HG03378 (cell line): ENCODE results near the gene CACTIN.
"Not testable (repeated sequence)": the region's sequence is repeated elsewhere in the genome, so short reads cannot be mapped to it uniquely, and the experiment has no call there.

Experiments used
- ATAC-seq: cut with Tn5 transposase; IDR thresholded peaks from one replicate; pipeline ENCODE4 v1.9.1; 2021; ENCODE audit warnings: mild to moderate bottlenecking, moderate library complexity; ENCODE audit not compliant: unreplicated experiment

Gene CACTIN

GRCh38 chr19:3595521-3596061 is 31.0 kb downstream of the CACTIN start:
- no peak for ATAC-seq

GRCh38 chr19:3593156-3593555 is 33.4 kb downstream of the CACTIN start:
- no peak for ATAC-seq

DNA sequence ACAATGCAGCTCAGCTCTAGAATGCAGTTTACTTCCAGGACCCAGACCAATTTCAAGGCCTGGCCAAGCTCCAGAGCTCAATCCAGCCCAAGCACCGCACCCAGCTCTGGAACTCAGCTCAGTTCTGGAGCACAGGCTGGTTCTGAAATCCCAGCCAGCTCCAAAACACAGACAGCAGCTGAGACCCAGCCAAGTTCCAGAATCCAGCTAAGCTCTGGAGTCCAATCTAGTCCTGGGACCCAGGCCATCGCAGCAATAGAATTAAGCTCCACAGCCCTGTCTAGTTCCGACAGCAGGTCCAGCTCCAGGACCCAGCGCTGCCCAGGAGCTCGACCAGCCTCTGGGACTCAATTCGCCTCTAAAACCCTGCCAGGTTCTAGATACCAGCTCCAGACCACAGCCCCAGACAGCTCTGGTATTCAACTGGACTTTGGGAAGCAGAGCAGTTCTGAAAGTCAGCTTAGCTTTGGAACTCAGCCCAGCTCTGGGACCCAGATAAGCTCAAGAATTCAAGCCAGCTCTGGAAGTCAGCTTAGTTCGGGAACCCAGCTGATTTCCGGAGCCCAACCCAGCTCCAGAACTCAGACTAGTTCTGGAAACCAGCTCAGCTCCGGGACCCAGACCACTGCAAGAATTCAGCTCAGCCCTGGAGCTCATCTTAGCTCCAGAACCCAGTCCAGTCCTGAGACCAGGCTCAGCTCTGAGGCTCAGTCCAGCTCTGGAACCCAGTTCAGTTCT is 34.5 kb downstream of the CACTIN start:
- no peak for ATAC-seq

DNA sequence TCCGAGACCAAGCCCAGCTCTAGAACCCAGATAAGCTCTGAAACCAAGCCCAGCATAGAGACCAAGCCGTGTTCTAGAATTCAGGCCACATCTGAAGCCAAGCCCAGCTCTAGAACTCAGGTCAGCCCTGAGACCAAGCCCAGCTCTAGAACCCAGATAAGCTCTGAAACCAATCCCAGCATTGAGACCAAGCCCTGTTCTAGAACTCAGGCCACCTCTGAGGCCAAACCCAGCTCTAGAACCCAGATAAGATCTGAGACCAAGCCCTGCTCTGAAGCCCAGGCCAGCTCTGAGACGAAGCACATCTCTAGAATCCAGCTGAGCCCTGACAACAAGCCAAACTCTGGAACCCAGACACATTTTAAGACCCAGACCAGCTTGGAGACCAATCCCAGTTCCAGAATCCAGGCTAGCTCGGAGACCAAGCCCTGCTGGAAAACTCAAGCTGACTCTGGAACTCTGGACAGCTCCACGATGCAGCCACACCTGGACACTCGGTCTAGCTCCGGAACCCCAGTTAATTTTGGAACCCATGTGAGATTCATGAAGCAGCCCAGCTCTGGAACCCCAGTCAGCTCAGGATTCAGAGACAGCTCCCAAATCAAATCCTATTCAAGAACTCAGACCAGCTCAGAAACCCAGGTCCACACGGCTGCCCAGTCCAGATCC is 35.5 kb downstream of the CACTIN start:
- ATAC-seq, result no peak

DNA sequence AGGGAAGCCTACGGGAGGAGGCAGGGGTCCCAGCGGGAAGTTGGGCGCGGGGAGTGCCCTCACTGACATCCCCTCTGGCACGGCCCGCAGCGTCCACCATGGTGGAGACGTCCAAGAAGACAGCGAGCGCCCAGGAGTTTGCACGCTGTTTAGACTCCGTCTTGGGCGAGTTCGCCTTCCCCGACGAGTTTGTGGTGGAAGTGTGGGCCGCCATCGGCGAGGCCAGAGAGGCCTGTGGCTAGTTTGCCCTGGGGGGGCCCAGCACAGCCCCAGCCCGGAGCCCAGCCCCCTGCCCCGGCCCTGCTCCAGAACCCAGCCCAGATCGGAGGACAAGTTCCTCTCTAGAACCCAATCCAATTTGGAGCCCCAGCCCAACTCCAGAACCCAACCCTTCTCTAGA is 36.6 kb downstream of the CACTIN start:
- ATAC-seq, result no peak

GRCh38 chr19:3589439-3589838 is 37.2 kb downstream of the CACTIN start:
- ATAC-seq, result no peak

GRCh38 chr19:3586707-3587346 is 39.8 kb downstream of the CACTIN start:
- no peak for ATAC-seq

DNA sequence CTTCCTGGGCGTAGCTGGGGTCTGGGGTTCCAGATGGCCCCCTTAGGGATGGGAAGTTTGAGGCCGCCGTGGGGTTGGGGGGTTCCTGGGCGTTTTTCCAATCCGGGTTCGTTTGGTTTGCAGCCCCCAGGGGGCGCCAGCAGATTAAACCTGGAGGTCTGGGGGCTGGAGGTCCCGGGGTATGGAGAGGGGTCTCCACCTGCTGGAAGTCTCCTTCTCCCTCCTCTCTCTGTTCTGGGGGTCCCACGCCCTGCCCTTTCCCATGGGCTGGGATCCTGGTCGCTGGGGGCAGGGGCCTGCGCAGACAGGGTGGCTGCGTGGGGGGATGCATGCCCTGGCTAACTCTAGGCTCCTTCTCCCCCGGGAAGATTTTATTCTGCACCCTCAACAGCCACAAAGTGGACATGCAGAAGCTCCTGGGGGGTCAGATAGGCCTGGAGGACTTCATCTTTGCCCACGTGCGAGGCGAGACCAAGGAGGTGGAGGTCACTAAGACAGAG is 40.4 kb downstream of the CACTIN start:
- no peak for ATAC-seq

GRCh38 chr19:3585301-3586126 is 41.1 kb downstream of the CACTIN start, which contains the start of gene GIPC3:
TSS of gene GIPC3 (plus strand) at chr19:3585478. CDS start at chr19:3585598, 120 bp downstream.
- no peak for ATAC-seq

DNA sequence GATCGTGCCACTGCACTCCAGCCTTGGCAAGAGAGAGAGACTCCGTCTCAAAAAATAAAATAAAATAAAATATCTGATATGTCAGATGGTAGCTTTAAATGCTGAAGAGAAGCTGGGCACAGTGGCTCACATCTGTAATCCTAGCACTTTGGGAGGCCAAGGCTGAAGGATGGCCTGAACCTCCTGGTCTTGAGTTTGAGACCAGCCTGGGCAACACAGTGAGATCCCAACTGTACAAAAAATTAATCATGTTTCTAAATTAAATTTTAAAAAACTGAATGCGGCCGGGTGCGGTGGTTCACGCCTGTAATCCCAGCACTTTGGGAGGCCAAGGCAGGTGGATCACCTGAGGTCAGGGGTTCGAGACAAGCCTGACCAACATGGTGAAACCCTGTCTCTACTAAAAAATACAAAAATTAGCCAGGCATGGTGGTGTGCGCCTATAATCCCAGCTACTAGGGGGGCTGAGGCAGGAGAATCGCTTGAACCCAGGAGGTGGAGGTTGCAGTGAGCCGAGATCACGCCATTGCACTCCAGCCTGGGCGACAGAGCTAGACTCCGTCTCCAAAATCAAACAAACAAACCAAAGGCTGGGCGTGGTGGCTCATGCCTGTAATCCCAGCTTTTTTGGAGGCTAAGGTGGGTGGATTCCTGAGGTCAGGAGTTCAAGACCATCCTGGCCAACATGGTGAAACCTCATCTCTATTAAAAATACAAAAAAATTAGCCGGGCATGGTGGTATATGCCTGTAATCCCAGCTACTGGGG is 42.4 kb downstream of the CACTIN start:
- not testable (repeated sequence) for ATAC-seq

DNA sequence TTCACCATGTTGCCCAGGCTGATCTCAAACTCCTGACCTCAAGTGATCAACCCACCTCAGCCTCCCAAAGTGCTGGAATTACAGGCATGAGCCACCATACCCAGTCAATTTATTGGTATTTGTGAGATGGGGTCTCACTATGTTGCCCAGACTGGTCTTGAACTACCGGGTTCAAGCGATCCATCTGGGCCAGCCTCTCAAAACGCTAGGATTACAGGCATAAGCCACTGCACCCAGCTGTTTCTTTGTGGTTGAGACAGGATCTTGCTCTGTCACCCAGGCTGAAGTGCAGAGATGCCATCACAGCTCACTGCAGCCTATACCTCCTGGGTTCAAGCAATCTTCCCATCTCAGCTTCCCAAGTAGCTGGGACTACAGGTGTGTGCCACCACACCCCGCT is 44.8 kb downstream of the CACTIN start:
- not testable (repeated sequence) for ATAC-seq

DNA sequence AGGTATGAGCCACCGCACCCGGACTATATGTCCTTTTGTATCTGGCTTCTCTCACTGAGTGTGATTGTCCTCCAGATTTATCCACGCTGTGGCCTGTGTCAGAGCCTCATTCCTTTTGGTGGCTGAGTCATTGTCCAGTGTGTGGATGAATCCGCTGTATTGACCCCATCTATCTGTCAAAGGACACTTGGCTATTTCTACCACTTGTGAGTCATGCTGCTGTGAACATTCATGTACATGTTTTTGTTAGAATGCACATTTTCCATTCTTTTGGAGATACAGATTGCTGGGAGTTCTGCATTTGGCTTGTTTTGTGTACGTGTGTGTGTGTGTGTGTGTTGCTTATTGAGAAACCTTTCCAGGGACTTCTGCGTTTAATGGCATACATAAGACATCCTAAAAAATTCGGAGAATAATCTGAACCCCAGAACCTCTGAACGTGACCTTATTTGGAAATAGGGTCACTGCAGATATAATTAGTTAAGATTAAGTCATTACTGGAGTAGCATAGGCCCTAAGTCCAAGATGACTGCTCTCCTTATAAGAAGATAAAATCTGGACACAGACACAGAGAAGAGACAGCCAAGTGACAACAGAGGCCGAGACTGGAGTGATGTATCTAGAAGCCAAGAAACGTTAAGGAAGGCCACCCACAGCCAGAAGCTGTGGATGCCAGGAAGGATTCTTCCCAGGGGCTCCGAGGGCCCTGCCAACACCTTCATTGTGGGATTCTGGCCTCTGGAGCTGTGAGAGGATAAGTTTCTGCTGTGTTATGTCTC is 46.2 kb downstream of the CACTIN start:
- no peak for ATAC-seq

GRCh38 chr19:3578390-3578789 is 48.2 kb downstream of the CACTIN start:
- ATAC-seq, result no peak

- no peak for ATAC-seq
These were observed 48.8 kb downstream of the CACTIN start for GRCh38 chr19:3577723-3578344.

DNA sequence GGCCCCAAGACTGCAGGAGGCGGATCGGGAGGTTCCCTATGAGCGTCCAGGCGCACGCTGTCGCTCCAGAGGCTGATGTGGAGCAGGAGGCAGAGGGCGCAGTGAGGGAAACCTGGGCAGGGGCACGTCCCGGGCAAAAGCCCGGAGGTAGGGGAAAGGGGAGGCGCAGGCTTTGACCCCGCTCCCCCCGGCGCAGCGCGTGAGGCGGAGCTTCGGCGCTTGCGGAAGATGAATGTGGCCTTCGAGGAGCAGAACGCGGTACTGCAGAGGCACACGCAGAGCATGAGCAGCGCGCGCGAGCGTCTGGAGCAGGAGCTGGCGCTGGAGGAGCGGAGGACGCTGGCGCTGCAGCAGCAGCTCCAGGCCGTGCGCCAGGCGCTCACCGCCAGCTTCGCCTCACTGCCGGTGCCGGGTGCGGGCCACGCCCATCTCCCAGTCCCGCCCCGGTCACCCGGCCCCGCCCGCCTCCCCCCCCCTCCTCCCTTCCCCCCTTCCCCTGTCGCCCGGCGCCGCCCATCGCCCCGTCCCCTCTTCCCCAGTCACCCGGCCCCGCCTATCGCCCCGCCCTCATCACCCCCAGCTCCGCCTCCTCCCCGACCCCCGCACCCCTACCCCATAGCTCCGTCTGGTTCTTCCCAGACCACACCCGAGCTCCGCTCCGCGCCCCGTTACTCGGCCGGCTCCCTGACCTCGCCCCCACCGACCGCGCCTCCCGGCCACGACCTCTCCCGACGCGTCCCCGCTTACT is 49.7 kb downstream of the CACTIN start:
- no peak for ATAC-seq

GRCh38 chr19:3575949-3576673 is 50.5 kb downstream of the CACTIN start:
- ATAC-seq, result no peak

GRCh38 chr19:3575260-3575741 is 51.3 kb downstream of the CACTIN start:
- ATAC-seq, result no peak
